H1 (cell line): ENCODE data around the gene INPP4B.

ENCODE experiments used
- MAFK ChIP-seq: IDR thresholded peaks from 2 replicates; pipeline ENCODE4 v1.6.1; 2012; ENCODE audit warnings: low read depth, mild to moderate bottlenecking, improper control_type of control experiment, low read length
- TAF1 ChIP-seq: IDR thresholded peaks from 2 replicates; pipeline ENCODE4 v1.6.1; 2011; ENCODE audit warnings: mild to moderate bottlenecking, low read depth, low read length

DNA sequence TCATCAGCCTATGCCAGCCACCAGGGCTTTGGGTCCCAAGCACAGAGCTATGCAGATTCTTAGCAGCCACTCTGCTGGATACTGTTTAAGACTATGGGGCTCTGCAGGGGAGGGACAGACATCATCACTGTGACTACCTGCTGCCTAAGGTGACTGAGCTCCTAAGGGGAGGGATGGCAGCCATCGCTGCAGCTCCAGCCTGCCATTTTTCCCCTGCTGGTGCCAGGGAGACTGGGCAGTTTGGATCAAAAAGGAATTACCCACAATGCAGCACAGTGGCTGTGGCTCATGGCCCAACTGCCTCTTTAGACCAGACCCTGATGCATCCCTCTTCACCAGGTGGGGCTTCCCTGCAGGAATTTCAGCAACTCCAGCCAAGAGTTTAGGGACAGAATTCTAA is 28.6 kb upstream of the INPP4B start:
- TF ChIP-seq TAF1, result no peak
- TF ChIP-seq MAFK, result no peak
